ENCODE data around the gene CTCF. TPM values are rescaled to one million over a fixed set of nuclear protein-coding genes. Genes with fewer than 3 reads are reported as not detected.

CTCF gene
- total RNA-seq, 2 donors from 2014 or later: 61.3 to 74.6 TPM

DNA sequence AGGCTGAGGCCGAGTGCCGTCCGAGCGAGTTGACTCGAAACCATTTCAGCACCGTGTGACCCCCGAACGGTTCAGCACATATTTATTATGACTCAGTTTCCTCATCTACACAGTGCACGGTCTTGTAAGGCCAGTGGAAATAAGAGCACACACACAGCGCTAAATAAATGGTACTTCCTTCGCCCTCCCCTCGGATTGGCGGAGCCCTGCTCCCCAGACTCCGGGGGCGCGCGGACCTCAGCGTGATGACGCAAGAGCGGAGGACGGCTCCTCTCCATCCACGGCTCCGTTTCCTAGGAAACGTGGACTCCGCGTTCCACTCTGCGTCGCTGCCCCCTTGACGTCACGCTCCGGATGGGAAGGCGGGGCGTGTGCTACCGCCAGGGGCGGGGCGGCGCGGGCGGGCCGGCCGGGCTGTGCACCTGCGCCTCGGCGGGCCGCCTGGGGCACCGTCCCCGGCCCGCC lies 98.3 kb downstream of the CTCF start, which contains the start of gene PARD6A:
Gene PARD6A, plus strand, starts transcription at position 397 of the 465 bp plus-strand sequence. CDS start 79 bp downstream, outside the sequence.
- Histone ChIP-seq H3K9me3 (ENCODE audit: control insufficient read depth, low read length) (no peaks in the 10 kb centered on the region), H3K27me3 (ENCODE audit: control insufficient read depth, insufficient read depth, low read length, poor library complexity, severe bottlenecking) (no peaks in the 10 kb centered on the region), H3K27ac (ENCODE audit: low read depth, low read length) (peak within 1 kb of the TSS; percentile 83), H3K9ac (ENCODE audit: extremely low read depth, low read length, poor library complexity, severe bottlenecking) (peak within 1 kb of the TSS; percentile 78), H3K36me3 (ENCODE audit: control insufficient read depth, insufficient read depth, low read length) (peaks cover 19% of the 10 kb centered on the region), H3K4me1 (ENCODE audit: control insufficient read depth, insufficient read depth, low read length) (peaks cover 8% of the 10 kb centered on the region), H3K4me3 (ENCODE audit: low read length) (peak within 1 kb of the TSS; percentile 93)
- peak within 1 kb of the TSS; percentile 81 for H3K4me3 Mint-ChIP-seq
- peaks cover 7% of the 10 kb centered on the region for H3K4me1 Mint-ChIP-seq
- H3K27ac Mint-ChIP-seq: peak within 1 kb of the TSS; percentile 96
- H3K27me3 Mint-ChIP-seq (ENCODE audit: insufficient read depth): peaks cover 7% of the 10 kb centered on the region
- peaks cover 14% of the 10 kb centered on the region for H3K36me3 Mint-ChIP-seq (ENCODE audit: low read depth)
- 1% methylated on average over 28 to 48 of the region's 48 CpGs for WGBS, 2 experiments (ENCODE audit: insufficient coverage in 1 of 2, insufficient read length in 1 of 2)
- no peaks in the 10 kb centered on the region for H3K9me3 Mint-ChIP-seq
- DNase-seq: peak; percentile 95
- TF ChIP-seq, protein P1, sequence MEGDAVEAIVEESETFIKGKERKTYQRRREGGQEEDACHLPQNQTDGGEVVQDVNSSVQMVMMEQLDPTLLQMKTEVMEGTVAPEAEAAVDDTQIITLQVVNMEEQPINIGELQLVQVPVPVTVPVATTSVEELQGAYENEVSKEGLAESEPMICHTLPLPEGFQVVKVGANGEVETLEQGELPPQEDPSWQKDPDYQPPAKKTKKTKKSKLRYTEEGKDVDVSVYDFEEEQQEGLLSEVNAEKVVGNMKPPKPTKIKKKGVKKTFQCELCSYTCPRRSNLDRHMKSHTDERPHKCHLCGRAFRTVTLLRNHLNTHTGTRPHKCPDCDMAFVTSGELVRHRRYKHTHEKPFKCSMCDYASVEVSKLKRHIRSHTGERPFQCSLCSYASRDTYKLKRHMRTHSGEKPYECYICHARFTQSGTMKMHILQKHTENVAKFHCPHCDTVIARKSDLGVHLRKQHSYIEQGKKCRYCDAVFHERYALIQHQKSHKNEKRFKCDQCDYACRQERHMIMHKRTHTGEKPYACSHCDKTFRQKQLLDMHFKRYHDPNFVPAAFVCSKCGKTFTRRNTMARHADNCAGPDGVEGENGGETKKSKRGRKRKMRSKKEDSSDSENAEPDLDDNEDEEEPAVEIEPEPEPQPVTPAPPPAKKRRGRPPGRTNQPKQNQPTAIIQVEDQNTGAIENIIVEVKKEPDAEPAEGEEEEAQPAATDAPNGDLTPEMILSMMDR (conservative IDR thresholded peaks at IDR 0.05): no peak

DNA sequence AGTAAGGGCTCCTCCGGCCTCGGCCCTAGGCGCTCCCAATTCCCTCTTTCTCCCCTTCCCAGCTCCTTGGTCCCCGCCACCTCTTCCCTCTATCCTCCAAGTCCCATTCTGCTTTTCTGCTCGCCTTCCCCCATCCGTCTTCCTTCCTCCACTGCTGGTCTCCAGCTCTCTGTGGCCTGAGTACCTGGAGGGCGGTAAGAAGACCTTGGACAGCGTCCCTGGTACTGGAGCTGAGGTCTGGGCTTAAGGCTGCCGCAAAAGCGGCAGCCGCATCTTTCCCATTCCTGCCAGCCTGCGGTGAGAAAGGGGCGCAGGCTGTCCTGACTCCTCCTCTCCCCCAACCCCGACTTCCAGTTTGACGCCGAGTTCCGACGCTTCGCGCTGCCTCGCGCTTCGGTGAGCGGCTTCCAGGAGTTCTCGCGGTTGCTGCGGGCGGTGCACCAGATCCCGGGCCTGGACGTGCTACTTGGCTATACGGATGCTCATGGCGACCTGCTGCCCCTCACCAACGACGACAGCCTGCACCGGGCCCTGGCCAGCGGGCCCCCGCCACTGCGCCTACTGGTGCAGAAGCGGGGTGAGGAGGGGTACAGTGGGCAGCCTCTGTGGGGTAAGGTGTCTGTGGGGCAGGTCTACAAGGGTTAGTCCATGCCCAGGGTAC lies 98.9 kb downstream of the CTCF start:
- Mint-ChIP-seq H3K27me3 (ENCODE audit: insufficient read depth) (peaks cover 6% of the 10 kb centered on the region), H3K9me3 (no peaks in the 10 kb centered on the region), H3K4me3 (peak overlapping the region; percentile 81), H3K27ac (peak overlapping the region; percentile 94), H3K4me1 (peaks cover 7% of the 10 kb centered on the region), H3K36me3 (ENCODE audit: low read depth) (peaks cover 13% of the 10 kb centered on the region)
- WGBS, 2 experiments (ENCODE audit: insufficient coverage in 1 of 2, insufficient read length in 1 of 2): 2 to 12% methylated on average over 22 to 39 of the region's 39 CpGs
- Histone ChIP-seq H3K9me3 (ENCODE audit: control insufficient read depth, low read length) (no peaks in the 10 kb centered on the region), H3K27me3 (ENCODE audit: control insufficient read depth, insufficient read depth, low read length, poor library complexity, severe bottlenecking) (no peaks in the 10 kb centered on the region), H3K36me3 (ENCODE audit: control insufficient read depth, insufficient read depth, low read length) (peaks cover 19% of the 10 kb centered on the region), H3K9ac (ENCODE audit: extremely low read depth, low read length, poor library complexity, severe bottlenecking) (no peak overlapping the region), H3K4me3 (ENCODE audit: low read length) (peak overlapping the region; percentile 71), H3K4me1 (ENCODE audit: control insufficient read depth, insufficient read depth, low read length) (peaks cover 8% of the 10 kb centered on the region), H3K27ac (ENCODE audit: low read depth, low read length) (peak overlapping the region; percentile 83)
- TF ChIP-seq, protein P1 (conservative IDR thresholded peaks at IDR 0.05): no peak
- DNase-seq: peak; percentile 89

DNA sequence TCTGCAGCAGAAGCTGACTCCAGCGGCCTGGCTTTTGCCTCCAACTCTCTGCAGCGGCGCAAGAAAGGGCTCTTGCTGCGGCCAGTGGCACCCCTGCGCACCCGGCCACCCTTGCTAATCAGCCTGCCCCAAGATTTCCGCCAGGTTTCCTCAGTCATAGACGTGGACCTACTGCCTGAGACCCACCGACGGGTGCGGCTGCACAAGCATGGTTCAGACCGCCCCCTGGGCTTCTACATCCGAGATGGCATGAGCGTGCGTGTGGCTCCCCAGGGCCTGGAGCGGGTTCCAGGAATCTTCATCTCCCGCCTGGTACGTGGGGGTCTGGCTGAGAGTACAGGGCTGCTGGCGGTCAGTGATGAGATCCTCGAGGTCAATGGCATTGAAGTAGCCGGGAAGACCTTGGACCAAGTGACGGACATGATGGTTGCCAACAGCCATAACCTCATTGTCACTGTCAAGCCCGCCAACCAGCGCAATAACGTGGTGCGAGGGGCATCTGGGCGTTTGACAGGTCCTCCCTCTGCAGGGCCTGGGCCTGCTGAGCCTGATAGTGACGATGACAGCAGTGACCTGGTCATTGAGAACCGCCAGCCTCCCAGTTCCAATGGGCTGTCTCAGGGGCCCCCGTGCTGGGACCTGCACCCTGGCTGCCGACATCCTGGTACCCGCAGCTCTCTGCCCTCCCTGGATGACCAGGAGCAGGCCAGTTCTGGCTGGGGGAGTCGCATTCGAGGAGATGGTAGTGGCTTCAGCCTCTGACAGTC lies 99.7 kb downstream of the CTCF start:
- Mint-ChIP-seq H3K4me1 (peaks cover 8% of the 10 kb centered on the region), H3K4me3 (no peak overlapping the region), H3K27ac (no peak overlapping the region), H3K36me3 (ENCODE audit: low read depth) (peaks cover 13% of the 10 kb centered on the region), H3K9me3 (no peaks in the 10 kb centered on the region), H3K27me3 (ENCODE audit: insufficient read depth) (peaks cover 6% of the 10 kb centered on the region)
- WGBS, 2 experiments (ENCODE audit: insufficient coverage in 1 of 2, insufficient read length in 1 of 2): 93 to 94% methylated on average over 26 to 34 of the region's 34 CpGs
- TF ChIP-seq, protein P1 (conservative IDR thresholded peaks at IDR 0.05): no peak
- Histone ChIP-seq H3K36me3 (ENCODE audit: control insufficient read depth, insufficient read depth, low read length) (peaks cover 19% of the 10 kb centered on the region), H3K4me3 (ENCODE audit: low read length) (no peak overlapping the region), H3K9ac (ENCODE audit: extremely low read depth, low read length, poor library complexity, severe bottlenecking) (no peak overlapping the region), H3K27ac (ENCODE audit: low read depth, low read length) (no peak overlapping the region), H3K27me3 (ENCODE audit: control insufficient read depth, insufficient read depth, low read length, poor library complexity, severe bottlenecking) (no peaks in the 10 kb centered on the region), H3K9me3 (ENCODE audit: control insufficient read depth, low read length) (no peaks in the 10 kb centered on the region), H3K4me1 (ENCODE audit: control insufficient read depth, insufficient read depth, low read length) (peaks cover 8% of the 10 kb centered on the region)
- no peak for DNase-seq

All from endodermal cell (in vitro differentiated cells).